GM19372 (cell line): ENCODE data around the gene COQ10B.
"Not testable (repeated sequence)": the region's sequence is repeated elsewhere in the genome, so short reads cannot be mapped to it uniquely, and the experiment has no call there.

ENCODE experiments used
- ATAC-seq: cut with Tn5 transposase; IDR thresholded peaks from one replicate; pipeline ENCODE4 v1.9.1; 2021; ENCODE audit warnings: mild to moderate bottlenecking, low read depth, moderate library complexity; ENCODE audit not compliant: unreplicated experiment

Gene COQ10B

GRCh38 chr2:197450465-197450864 lies 2.9 kb upstream of the COQ10B start:
- no peak for ATAC-seq

- ATAC-seq, result not testable (repeated sequence)
Measured at GRCh38 chr2:197450935-197451358, 2.4 kb upstream of the COQ10B start.

GRCh38 chr2:197452754-197453122 lies 614 bp upstream of the COQ10B start:
- no peak for ATAC-seq

GRCh38 chr2:197453914-197454398 lies 604 bp downstream of the COQ10B start:
- ATAC-seq, result peak; percentile 27

DNA sequence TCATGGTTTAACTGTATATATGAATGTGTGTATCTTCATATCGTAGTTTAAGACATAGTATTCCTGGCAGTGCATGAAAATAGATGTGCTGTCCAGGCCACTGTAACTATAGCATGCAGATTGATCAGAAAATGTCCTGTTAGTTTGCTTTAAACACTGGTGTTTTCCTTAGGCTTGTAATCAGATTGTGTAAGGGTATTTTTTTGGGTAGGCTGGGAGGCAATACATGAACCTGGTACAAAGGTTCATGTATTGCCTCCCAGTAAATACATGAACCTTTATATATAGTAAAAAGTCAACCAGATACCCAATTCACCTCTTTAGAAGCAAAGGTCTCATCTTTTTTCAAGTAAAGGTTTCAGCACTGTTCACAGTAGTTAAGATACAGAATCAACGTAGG lies 1.6 kb downstream of the COQ10B start:
- no peak for ATAC-seq

GRCh38 chr2:197455428-197455827 lies 2.1 kb downstream of the COQ10B start:
- ATAC-seq, result no peak

GRCh38 chr2:197460649-197461048 lies 7.3 kb downstream of the COQ10B start:
- ATAC-seq, result no peak

GRCh38 chr2:197461057-197461456 lies 7.7 kb downstream of the COQ10B start:
- no peak for ATAC-seq

GRCh38 chr2:197464175-197464574 lies 10.8 kb downstream of the COQ10B start:
- no peak for ATAC-seq

GRCh38 chr2:197472166-197472565 lies 18.8 kb downstream of the COQ10B start:
- no peak for ATAC-seq

DNA sequence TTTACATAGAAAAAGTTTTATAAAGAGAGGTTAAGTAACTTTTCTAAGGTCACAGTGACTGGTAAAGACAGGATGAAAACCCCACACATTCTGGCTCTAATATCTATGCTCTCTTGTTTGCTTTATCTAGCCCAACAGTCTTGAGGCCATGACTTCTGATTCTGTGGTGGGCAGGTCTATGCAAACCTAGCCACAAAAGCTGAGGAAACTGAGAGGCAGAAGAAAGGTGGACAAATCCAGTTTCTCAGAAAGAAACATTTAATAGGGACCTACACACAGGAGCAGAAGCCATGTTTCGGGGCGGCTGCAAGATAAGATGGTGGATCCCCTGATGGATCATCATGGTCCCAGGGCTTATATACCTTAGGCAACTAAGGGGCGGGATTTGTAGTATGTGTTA lies 24.4 kb downstream of the COQ10B start:
- no peak for ATAC-seq

- ATAC-seq, result no peak
Measured at GRCh38 chr2:197480165-197481036, 27.0 kb downstream of the COQ10B start.

DNA sequence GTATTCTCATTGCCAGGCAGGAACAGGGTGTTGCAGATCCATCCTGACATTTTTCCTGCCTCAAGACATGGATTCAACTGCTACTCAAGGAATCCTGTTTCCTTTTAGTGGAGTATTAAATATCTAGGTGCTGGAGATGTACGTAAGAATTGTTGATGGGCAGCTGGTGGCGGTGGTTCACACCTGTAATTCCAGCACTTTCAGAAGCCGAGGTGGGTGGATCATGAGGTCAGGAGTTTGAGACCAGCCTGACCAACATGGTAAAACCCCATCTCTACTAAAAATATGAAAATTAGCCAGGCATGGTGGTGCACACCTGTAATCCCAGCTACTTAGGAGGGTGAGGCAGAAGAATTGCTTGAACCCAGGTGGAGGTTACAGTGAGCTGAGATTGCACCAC lies 30.9 kb downstream of the COQ10B start:
- not testable (repeated sequence) for ATAC-seq

GRCh38 chr2:197486175-197486574 lies 32.8 kb downstream of the COQ10B start:
- no peak for ATAC-seq

DNA sequence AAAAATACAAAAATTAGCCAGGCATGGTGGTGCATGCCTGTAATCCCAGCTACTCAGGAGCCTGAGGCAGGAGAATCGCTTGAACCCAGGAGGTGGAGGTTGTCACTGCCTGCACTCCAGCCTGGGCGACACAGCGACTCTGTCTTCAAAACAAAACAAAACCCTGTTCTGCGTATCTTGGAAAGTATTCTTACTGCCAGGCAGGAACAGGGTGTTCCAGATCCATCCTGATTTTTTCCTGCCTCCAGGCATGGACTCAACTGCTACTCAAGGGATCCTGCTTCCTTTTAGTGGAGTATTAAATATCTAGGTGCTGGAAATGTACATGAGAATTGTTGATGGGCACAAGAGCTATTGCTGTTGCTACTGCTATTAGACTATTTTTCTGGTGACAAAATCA lies 34.0 kb downstream of the COQ10B start:
- no peak for ATAC-seq

- no peak for ATAC-seq
Measured at GRCh38 chr2:197495433-197496134, 42.2 kb downstream of the COQ10B start.

- ATAC-seq, result no peak
Measured at GRCh38 chr2:197496695-197497094, 43.3 kb downstream of the COQ10B start.

GRCh38 chr2:197497326-197497725 lies 44.0 kb downstream of the COQ10B start:
- no peak for ATAC-seq

- no peak for ATAC-seq
Measured at GRCh38 chr2:197498235-197498936, 45.0 kb downstream of the COQ10B start.

DNA sequence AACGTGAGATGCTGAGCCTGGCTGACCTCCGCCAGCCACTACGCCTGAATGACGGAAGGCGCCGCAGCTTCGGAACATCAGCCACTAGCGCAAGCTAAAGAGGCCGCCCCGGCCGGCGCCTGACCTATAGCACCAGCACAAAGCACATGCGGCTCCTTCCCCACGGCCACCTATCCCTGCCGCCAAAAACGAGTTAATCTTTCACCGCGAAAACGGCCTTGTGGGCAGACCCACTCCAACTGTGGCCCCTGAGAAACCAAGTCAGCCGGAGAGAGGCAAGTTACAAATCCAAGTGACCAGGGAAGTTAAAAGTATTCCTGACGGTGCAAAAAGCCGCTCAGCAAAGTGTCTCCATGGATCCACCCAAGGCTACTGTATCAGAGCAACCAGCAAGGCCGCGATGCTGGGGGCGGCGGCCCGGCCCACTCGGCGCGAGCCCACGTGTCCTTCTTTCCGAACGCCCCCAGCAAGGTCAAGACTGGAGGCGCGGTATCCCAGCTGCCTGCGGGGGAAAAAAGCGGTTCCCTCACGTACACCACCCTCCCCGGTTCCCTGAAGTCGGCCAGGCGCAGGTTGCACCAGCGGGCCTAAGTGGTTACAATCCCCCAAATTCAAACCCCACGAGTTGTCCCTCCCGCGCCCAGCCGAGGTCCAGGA lies 45.7 kb downstream of the COQ10B start:
- peak; percentile 17 for ATAC-seq
